ENCODE results near the gene ANKRD39.

The ANKRD39 gene

DNA sequence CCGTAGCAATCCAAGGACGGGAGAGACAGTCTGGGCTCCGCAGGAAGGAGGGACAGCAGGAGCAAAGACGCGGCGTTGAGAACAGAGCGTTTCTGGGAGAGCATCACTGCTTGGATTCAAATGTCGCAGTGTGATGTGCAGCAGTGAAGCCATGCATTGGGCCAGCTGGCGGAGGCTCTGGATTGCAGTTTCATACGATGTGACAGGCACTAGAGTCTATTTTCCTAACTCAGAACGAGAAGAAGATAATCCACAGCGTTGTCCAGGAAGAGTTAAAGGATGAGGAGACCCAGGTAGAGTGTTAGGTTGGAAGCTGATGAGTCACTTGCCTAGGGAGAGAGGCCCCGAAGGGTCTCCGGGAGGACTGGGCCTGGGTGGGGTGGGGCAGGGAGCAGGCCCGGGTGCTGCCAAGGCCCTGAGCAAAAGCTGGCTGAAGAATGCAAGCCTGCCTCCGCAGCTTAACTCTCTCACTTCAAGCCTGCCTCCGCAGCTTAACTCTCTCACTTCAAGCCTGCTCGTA is 29.7 kb upstream of the ANKRD39 start:
- H3K4me3 ChIP-seq (replicated peaks; ENCODE audit: low read depth, low read length): no peak overlapping the region
- TF ChIP-seq CTCF (IDR thresholded peaks at IDR 0.05; ENCODE audit: low read depth, low read length, missing control alignments): no peak
- no peak for DNase-seq (ENCODE audit: extremely low read depth, low read depth)

DNA sequence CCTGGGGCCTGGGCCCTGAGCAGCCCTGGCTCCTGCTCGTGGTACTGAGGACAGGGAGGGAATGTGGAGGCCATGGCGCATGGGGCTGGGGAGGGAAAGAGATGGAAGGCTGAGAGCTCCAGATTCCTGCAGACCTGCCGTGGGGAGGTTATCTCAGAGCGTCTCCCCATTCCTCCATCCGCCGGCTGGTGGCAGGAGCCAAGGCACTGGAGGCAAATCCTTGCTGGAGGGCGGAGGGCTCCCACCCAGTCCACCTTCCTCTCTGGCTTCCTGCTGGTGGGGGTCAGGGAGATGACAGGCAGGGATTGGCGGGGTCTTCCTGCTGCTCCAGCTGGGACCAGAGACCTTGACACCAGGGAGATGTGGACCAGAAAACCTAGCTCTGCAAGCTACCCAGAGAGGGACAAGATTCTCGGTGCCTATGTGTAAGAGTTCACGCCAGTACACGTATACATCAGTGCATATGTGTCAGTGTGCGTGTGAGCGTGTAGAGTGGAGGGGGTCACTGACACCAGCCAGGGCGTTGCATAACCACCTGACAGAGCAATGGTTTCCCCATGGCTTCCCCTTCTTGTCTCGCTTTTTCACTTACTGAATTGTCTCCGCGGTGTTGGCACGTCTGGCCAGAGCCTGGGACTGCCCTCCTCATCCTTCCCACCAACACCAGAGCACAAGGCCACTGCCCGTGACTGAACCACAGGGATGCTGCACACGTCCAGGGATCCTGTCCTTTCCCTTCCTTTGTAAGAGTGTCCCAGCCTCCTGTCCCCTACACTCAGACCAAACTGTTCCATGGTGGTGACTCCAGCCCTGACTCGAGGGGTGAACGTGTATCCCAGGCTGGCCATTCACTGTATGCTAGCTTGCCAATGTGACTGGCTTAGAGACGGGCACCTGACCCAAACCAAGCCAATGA is 27.9 kb upstream of the ANKRD39 start:
- no peak for DNase-seq (ENCODE audit: extremely low read depth, low read depth)
- TF ChIP-seq CTCF (IDR thresholded peaks at IDR 0.05; ENCODE audit: low read depth, low read length, missing control alignments): no peak
- no peak overlapping the region for H3K4me3 ChIP-seq (replicated peaks; ENCODE audit: low read depth, low read length)

GRCh38 chr2:96884299-96885094 is 26.7 kb upstream of the ANKRD39 start:
- no peak overlapping the region for H3K4me3 ChIP-seq (replicated peaks; ENCODE audit: low read depth, low read length)
- TF ChIP-seq CTCF (IDR thresholded peaks at IDR 0.05; ENCODE audit: low read depth, low read length, missing control alignments): no peak
- DNase-seq (ENCODE audit: extremely low read depth, low read depth): no peak

- H3K4me3 ChIP-seq (replicated peaks; ENCODE audit: low read depth, low read length): no peak overlapping the region
- TF ChIP-seq CTCF (IDR thresholded peaks at IDR 0.05; ENCODE audit: low read depth, low read length, missing control alignments): no peak
- no peak for DNase-seq (ENCODE audit: extremely low read depth, low read depth)
Measured at GRCh38 chr2:96883306-96883705, 25.5 kb upstream of the ANKRD39 start.

- no peak for DNase-seq (ENCODE audit: extremely low read depth, low read depth)
- H3K4me3 ChIP-seq (replicated peaks; ENCODE audit: low read depth, low read length): no peak overlapping the region
- TF ChIP-seq CTCF (IDR thresholded peaks at IDR 0.05; ENCODE audit: low read depth, low read length, missing control alignments): no peak
Measured at GRCh38 chr2:96882906-96883305, 25.1 kb upstream of the ANKRD39 start.

- H3K4me3 ChIP-seq (replicated peaks; ENCODE audit: low read depth, low read length): no peak overlapping the region
- TF ChIP-seq CTCF (IDR thresholded peaks at IDR 0.05; ENCODE audit: low read depth, low read length, missing control alignments): no peak
- DNase-seq (ENCODE audit: extremely low read depth, low read depth): no peak
Measured at GRCh38 chr2:96882230-96882629, 24.4 kb upstream of the ANKRD39 start.

All from HFF-Myc (cell line).